CD4-positive, alpha-beta T cell treated with Interleukin-12 subunit alpha and Interleukin-12 subunit beta, for 1 hour (primary cell): ENCODE measurements around the gene TBC1D30.

Experiments used
- DNase-seq: peaks from one replicate; pipeline ENCODE4 v3.0.0-alpha.2; 2020

The TBC1D30 gene

DNA sequence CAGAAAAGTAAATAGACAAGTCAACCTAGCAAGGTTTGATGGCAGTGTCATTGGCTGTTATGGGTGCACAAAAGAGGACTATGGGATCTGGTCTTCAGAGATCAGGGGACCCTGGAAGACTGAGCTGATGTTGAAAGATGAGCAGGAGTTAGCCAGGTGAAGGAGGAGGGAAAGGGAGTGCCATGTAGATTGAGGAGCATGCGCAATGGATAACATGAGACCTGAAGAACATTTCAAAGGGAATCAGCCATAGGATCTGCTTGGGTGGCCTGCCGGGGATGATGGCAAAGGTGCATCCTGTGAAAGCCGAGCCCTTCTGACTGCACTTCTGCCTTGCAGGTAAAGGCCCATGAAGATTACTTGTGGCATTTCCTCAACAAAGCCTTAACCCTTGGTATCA, 90.8 kb downstream of the TBC1D30 start:
- no peak for DNase-seq

DNA sequence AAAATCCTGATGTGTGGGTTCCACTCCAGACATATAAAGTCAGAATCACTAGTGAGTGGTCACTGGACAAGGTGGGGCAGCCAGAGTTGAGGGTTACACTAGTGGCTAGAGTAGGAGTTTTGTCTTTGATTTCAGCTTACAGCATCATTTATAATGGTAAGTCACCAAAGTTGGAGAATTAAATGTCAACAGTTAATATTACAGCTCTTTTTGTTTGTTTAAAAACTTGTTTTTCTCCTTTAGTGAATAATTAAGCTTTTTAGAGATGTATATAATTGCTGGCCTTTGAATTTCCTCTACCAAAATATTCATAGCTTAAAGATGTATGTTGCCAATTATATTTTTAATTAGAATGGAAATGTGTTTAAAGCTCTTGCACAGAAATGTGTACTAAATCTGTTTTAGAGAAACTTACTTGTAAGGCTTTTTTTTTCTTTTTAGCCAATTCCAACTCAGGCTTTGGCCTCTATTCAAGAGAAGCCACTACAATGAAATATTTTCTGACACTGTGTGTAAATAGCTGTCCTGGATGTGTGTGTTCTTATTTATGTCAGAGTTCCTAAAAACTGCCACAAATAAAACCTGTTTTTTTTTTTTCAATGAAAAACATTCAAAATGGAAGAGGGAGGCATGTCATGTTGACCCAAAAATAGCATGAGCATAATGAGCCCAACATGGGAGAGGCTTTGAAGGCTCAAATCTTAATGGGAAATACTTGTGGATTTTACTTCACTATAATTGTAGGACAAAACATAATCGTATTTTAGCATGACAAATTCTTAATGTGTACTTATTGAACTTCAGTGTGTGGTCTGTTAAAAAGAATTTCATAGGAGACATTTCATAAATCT, 92.2 kb downstream of the TBC1D30 start:
- DNase-seq = no peak

- no peak for DNase-seq
These were observed 93.9 kb downstream of the TBC1D30 start for GRCh38 chr12:64918344-64918743.

DNA sequence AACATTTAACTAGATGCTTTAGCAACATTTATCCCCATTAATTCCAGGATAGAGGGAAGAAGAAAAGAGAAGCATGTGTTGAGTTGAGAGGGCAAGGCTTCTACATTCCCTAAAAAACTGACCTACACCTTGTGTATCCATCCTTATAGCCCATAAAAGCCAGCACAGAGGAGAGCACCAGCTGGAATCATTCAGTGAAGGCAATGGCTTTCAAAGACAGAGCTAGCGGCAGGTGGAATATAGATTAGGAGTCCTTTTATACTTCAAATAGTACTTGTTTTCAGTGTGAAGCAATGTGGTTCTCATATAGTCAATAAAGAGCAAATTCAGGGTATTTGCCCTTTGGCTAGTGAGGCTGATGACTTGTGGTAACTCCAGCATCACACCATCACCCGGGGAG, 94.4 kb downstream of the TBC1D30 start:
- DNase-seq = no peak

GRCh38 chr12:64922853-64923252, 98.4 kb downstream of the TBC1D30 start:
- no peak for DNase-seq

- no peak for DNase-seq
These were observed 99.1 kb downstream of the TBC1D30 start for GRCh38 chr12:64923536-64923935.
